ENCODE measurements around the gene GDPD3. TPM values are rescaled to one million over a fixed set of nuclear protein-coding genes. Genes with fewer than 3 reads are reported as not detected.

GDPD3 gene
- total and polyA plus RNA-seq, 2 experiments from 2014 or later, result 0.94 to 1.4 TPM

- Mint-ChIP-seq H3K9me3 (no peaks in the 10 kb centered on the region; the same call in 2 of the 3 replicates), H3K36me3 (ENCODE audit: low read depth) (no peaks in the 10 kb centered on the region; the same call in 2 of the 3 replicates), H3K27ac (no peak overlapping the region), H3K4me1 (peaks cover 9% of the 10 kb centered on the region), H3K27me3 (ENCODE audit: insufficient read depth, low read depth, poor library complexity) (peaks cover 2% of the 10 kb centered on the region), H3K4me3 (no peak overlapping the region)
- Histone ChIP-seq H3F3A (replicated peaks; ENCODE audit: low read depth) (no peaks in the 10 kb centered on the region; the same call in 1 of the 2 replicates), H3K4me1 (ENCODE audit: insufficient read depth) (peaks cover 4% of the 10 kb centered on the region), H3K36me3 (ENCODE audit: insufficient read depth) (no peaks in the 10 kb centered on the region), H2AFZ (no peak overlapping the region), H4K20me1 (replicated peaks; ENCODE audit: insufficient read depth) (no peaks in the 10 kb centered on the region), H3K4me2 (no peak overlapping the region), H3K27ac (ENCODE audit: low read depth) (no peak overlapping the region), H3K4me3 (no peak overlapping the region), H3K9me2 (ENCODE audit: insufficient read depth) (no peaks in the 10 kb centered on the region), H3K79me2 (replicated peaks; ENCODE audit: insufficient read depth) (no peaks in the 10 kb centered on the region), H3K27me3 (ENCODE audit: insufficient read depth) (no peaks in the 10 kb centered on the region)
- TF ChIP-seq EZH2phosphoT487 (IDR thresholded peaks at IDR 0.05; ENCODE audit: unreplicated experiment), result no peak
- TF ChIP-seq CTCF (conservative IDR thresholded peaks at IDR 0.05; ENCODE audit: low read depth in 2 of 2), result no peak
- no peak for TF ChIP-seq ZNF114 (CRISPR knock-in tag; IDR thresholded peaks at IDR 0.05)
- no peak for TF ChIP-seq ZNF462 (CRISPR knock-in tag; IDR thresholded peaks at IDR 0.05)
- TF ChIP-seq POLR2AphosphoS5 (IDR thresholded peaks at IDR 0.05; ENCODE audit: low read depth), result no peak
- no peak for TF ChIP-seq REST (IDR thresholded peaks at IDR 0.05; ENCODE audit: unreplicated experiment)
- DNase-seq (ENCODE audit: low spot score) (no peak), ATAC-seq (no peak)
Observed at GRCh38 chr16:30108059-30108850, 5.1 kb downstream of the GDPD3 start.
